Measurements from ENCODE around the gene TMEM259. TPM values are rescaled to one million over a fixed set of nuclear protein-coding genes. Genes with fewer than 3 reads are reported as not detected.
A peak's percentile ranks its signal among the peaks of the same experiment; 100 is the strongest.

The TMEM259 gene

GRCh38 chr19:960601-960938, 60.4 kb downstream of the TMEM259 start:
- peak overlapping the region in 1 of 2 experiments; percentile 34 for H3K23ac ChIP-seq (ENCODE audit: low read length in 2 of 2)
- no peak overlapping the region for H2BK5ac ChIP-seq (ENCODE audit: low read depth, low read length, poor library complexity, severe bottlenecking)
- no peak overlapping the region for H3K4me2 ChIP-seq (ENCODE audit: low read length, poor library complexity, severe bottlenecking)
- H2BK12ac ChIP-seq (ENCODE audit: low read length in 2 of 2) = peak overlapping the region; percentile 59 to 85
- peak overlapping the region; percentile 85 to 96 for H3K18ac ChIP-seq (ENCODE audit: low read depth in 1 of 2, low read length in 2 of 2)
- 77% methylated on average over 8 of the region's 8 CpGs for WGBS
- DNase-seq = no peak
- H2AFZ ChIP-seq (ENCODE audit: low read depth, low read length) = no peak overlapping the region
- peaks cover 20% of the 10 kb centered on the region for H3K79me1 ChIP-seq (replicated peaks; ENCODE audit: low read length, poor library complexity, severe bottlenecking)
- peak overlapping the region; percentile 86 for H2BK15ac ChIP-seq (ENCODE audit: low read depth, poor library complexity, severe bottlenecking)
- peak overlapping the region; percentile 78 for H4K8ac ChIP-seq (ENCODE audit: low read length)
- H3K27me3 ChIP-seq (ENCODE audit: control insufficient read depth in 1 of 2, insufficient read depth in 1 of 2, low read length in 2 of 2) = no peaks in the 10 kb centered on the region
- peak overlapping the region; percentile 75 to 82 for H3K4ac ChIP-seq (ENCODE audit: low read depth in 1 of 2, low read length in 2 of 2)
- H3K4me1 ChIP-seq (ENCODE audit: control insufficient read depth, insufficient read depth, low read depth, low read length) = peaks cover 67% of the 10 kb centered on the region
- peak overlapping the region; percentile 92 for H4K91ac ChIP-seq (ENCODE audit: low read length)
- H2AK5ac ChIP-seq (ENCODE audit: low read length, severe bottlenecking) = no peak overlapping the region
- H2BK120ac ChIP-seq (ENCODE audit: low read depth, low read length) = peak overlapping the region; percentile 88
- no peaks in the 10 kb centered on the region for H3K9me3 ChIP-seq (ENCODE audit: control insufficient read depth, low read length)
- H3K27ac ChIP-seq (ENCODE audit: low read length, poor library complexity, severe bottlenecking) = no peak overlapping the region
- H3K4me3 ChIP-seq (ENCODE audit: insufficient read depth in 1 of 2, low read depth in 1 of 2, low read length in 2 of 2) = no peak overlapping the region
- no peak overlapping the region for H3K9ac ChIP-seq (ENCODE audit: low read length)
- H3K14ac ChIP-seq (ENCODE audit: low read length in 2 of 2) = peak overlapping the region in 1 of 2 experiments; percentile 39
- H3K36me3 ChIP-seq (ENCODE audit: control insufficient read depth in 1 of 2, insufficient read depth in 2 of 2, low read depth in 1 of 2, low read length in 2 of 2) = peaks cover 46 to 71% of the 10 kb centered on the region in 2 experiments

- no peaks in the 10 kb centered on the region for H3K27me3 ChIP-seq (ENCODE audit: control insufficient read depth in 1 of 2, insufficient read depth in 1 of 2, low read length in 2 of 2)
- H4K8ac ChIP-seq (ENCODE audit: low read length) = peak overlapping the region; percentile 27
- WGBS = 83% methylated on average over 12 of the region's 12 CpGs
- no peak overlapping the region for H3K23ac ChIP-seq (ENCODE audit: low read length in 2 of 2)
- H2BK12ac ChIP-seq (ENCODE audit: low read length in 2 of 2) = peak overlapping the region; percentile 26 to 59
- H3K4ac ChIP-seq (ENCODE audit: low read depth in 1 of 2, low read length in 2 of 2) = peak overlapping the region in 1 of 2 experiments; percentile 37
- peak overlapping the region; percentile 92 for H4K91ac ChIP-seq (ENCODE audit: low read length)
- H3K18ac ChIP-seq (ENCODE audit: low read depth in 1 of 2, low read length in 2 of 2) = peak overlapping the region; percentile 18 to 85
- no peak overlapping the region for H3K4me2 ChIP-seq (ENCODE audit: low read length, poor library complexity, severe bottlenecking)
- H2BK120ac ChIP-seq (ENCODE audit: low read depth, low read length) = peak overlapping the region; percentile 88
- no peak overlapping the region for H3K4me3 ChIP-seq (ENCODE audit: insufficient read depth in 1 of 2, low read depth in 1 of 2, low read length in 2 of 2)
- H3K79me1 ChIP-seq (replicated peaks; ENCODE audit: low read length, poor library complexity, severe bottlenecking) = peaks cover 20% of the 10 kb centered on the region
- H2BK5ac ChIP-seq (ENCODE audit: low read depth, low read length, poor library complexity, severe bottlenecking) = no peak overlapping the region
- peak overlapping the region in 1 of 2 experiments; percentile 9 for H3K14ac ChIP-seq (ENCODE audit: low read length in 2 of 2)
- no peak for DNase-seq
- H2AFZ ChIP-seq (ENCODE audit: low read depth, low read length) = no peak overlapping the region
- peaks cover 73% of the 10 kb centered on the region for H3K4me1 ChIP-seq (ENCODE audit: control insufficient read depth, insufficient read depth, low read depth, low read length)
- no peak overlapping the region for H3K9ac ChIP-seq (ENCODE audit: low read length)
- no peaks in the 10 kb centered on the region for H3K9me3 ChIP-seq (ENCODE audit: control insufficient read depth, low read length)
- H2BK15ac ChIP-seq (ENCODE audit: low read depth, poor library complexity, severe bottlenecking) = no peak overlapping the region
- H3K36me3 ChIP-seq (ENCODE audit: control insufficient read depth in 1 of 2, insufficient read depth in 2 of 2, low read depth in 1 of 2, low read length in 2 of 2) = peaks cover 41 to 66% of the 10 kb centered on the region in 2 experiments
- H2AK5ac ChIP-seq (ENCODE audit: low read length, severe bottlenecking) = no peak overlapping the region
- no peak overlapping the region for H3K27ac ChIP-seq (ENCODE audit: low read length, poor library complexity, severe bottlenecking)
Measured at GRCh38 chr19:960020-960419, 60.9 kb downstream of the TMEM259 start.

Small RNA genes within 50 kb of the gene (small RNA-seq; reads per million reads assigned to genes)
- gene RNU6-2 (ENCODE audit: low read depth) = not detected

Measured in mesenchymal stem cell (in vitro differentiated cells and primary cell).